ENCODE measurements around the gene KSR1.
A peak's percentile ranks its signal among the peaks of the same experiment; 100 is the strongest.
"Not testable (repeated sequence)": the region's sequence is repeated elsewhere in the genome, so short reads cannot be mapped to it uniquely, and the experiment has no call there.

The KSR1 gene

DNA sequence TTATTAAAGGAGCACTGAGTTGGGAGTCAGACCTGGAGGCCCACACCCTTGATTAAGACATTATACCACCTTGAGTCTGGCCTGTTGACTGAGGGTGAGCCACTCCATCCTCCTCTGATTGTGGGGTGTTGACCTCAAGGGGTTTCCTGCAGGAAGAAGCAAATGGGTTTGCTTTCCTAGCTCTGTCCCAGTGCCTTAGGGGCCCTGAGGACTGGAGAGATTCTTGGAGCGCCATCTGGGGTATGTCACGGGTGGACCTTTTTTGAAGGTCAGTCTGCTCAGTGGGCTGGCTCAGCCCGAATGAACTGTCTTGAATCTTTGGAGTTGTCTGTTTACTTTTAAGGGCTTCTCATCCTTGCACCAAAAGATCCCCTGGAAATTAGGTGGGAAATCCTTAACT is 7.8 kb downstream of the KSR1 start:
- not testable (repeated sequence) for DNase-seq (ENCODE audit: low spot score); H3K27ac Mint-ChIP-seq; H3K27me3 Mint-ChIP-seq (ENCODE audit: low read depth); H3K36me3 Mint-ChIP-seq (ENCODE audit: low read depth); H3K9me3 Mint-ChIP-seq
- Mint-ChIP-seq H3K4me1 (ENCODE audit: low read depth) (peaks cover 68% of the 10 kb centered on the region), H3K4me3 (peak overlapping the region; percentile 2)

GRCh38 chr17:27464431-27464830 is 8.2 kb downstream of the KSR1 start:
- no peak for DNase-seq (ENCODE audit: low spot score)
- no peaks in the 10 kb centered on the region for H3K36me3 Mint-ChIP-seq (ENCODE audit: low read depth)
- H3K9me3 Mint-ChIP-seq, result no peaks in the 10 kb centered on the region
- no peaks in the 10 kb centered on the region for H3K27me3 Mint-ChIP-seq (ENCODE audit: low read depth)
- peaks cover 70% of the 10 kb centered on the region for H3K4me1 Mint-ChIP-seq (ENCODE audit: low read depth)
- no peak overlapping the region for H3K4me3 Mint-ChIP-seq
- no peak overlapping the region for H3K27ac Mint-ChIP-seq

GRCh38 chr17:27465875-27466274 is 9.6 kb downstream of the KSR1 start:
- H3K9me3 Mint-ChIP-seq; H3K27me3 Mint-ChIP-seq (ENCODE audit: low read depth); DNase-seq (ENCODE audit: low spot score); H3K36me3 Mint-ChIP-seq (ENCODE audit: low read depth): not testable (repeated sequence)
- H3K4me3 Mint-ChIP-seq, result peak overlapping the region; percentile 81
- H3K4me1 Mint-ChIP-seq (ENCODE audit: low read depth), result peaks cover 72% of the 10 kb centered on the region
- peak overlapping the region; percentile 95 for H3K27ac Mint-ChIP-seq

DNA sequence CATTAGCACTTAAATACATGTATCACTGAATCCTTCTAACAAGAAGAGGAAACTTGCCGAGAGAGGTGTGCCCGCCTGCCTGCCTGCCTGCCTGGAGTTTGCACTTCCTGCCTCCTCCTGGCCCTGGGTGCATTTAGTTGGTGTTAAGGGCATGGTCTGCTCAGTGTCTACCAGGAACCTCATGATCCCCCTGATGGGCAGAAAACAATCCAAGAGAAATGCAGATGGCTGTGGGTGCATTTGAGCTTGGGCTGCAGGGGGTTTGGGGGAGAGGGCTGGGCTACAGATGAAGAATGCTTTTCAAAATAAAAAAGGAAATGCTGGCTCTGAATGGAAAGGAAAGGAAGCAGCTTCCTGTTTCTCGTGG is 10.1 kb downstream of the KSR1 start:
- Mint-ChIP-seq H3K27me3 (ENCODE audit: low read depth) (no peaks in the 10 kb centered on the region), H3K36me3 (ENCODE audit: low read depth) (peaks cover 2% of the 10 kb centered on the region), H3K4me3 (peak overlapping the region; percentile 81), H3K4me1 (ENCODE audit: low read depth) (peaks cover 77% of the 10 kb centered on the region), H3K9me3 (no peaks in the 10 kb centered on the region), H3K27ac (peak overlapping the region; percentile 95)
- DNase-seq (ENCODE audit: low spot score), result no peak

DNA sequence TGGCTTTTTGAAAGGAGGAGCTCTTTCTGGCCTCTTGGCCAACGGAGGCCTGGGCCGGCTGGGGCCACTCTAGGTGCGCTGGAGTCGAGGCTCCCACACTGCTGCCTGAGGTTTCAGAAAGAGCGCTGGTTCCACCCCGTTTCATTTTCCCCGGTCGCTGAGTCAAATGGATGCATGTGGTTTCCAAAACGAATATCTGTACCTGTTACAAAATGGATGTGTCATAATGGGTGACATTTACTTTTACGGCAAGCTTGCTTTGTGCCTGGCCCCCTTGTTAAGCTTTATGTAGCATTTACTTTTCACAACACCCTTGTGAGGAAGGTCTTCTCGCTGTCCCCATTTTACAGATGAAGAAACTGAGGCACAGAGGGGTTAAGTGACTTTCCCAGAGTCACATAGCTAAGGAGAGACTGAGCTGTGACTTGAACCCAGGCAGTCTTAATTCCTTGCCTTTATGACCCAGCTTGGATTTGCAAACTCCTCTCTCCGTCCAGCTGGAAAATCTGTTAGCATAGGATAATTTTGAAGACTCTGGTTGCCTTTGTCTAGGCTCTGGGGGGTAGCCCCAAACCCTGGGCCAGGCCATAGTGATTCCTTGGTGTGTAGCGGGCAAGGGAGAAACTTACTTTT is 10.6 kb downstream of the KSR1 start:
- Mint-ChIP-seq H3K36me3 (ENCODE audit: low read depth) (peaks cover 2% of the 10 kb centered on the region), H3K27ac (peak overlapping the region; percentile 95), H3K27me3 (ENCODE audit: low read depth) (no peaks in the 10 kb centered on the region), H3K4me3 (peak overlapping the region; percentile 81), H3K9me3 (no peaks in the 10 kb centered on the region), H3K4me1 (ENCODE audit: low read depth) (peaks cover 77% of the 10 kb centered on the region)
- DNase-seq (ENCODE audit: low spot score), result peak; percentile 86

DNA sequence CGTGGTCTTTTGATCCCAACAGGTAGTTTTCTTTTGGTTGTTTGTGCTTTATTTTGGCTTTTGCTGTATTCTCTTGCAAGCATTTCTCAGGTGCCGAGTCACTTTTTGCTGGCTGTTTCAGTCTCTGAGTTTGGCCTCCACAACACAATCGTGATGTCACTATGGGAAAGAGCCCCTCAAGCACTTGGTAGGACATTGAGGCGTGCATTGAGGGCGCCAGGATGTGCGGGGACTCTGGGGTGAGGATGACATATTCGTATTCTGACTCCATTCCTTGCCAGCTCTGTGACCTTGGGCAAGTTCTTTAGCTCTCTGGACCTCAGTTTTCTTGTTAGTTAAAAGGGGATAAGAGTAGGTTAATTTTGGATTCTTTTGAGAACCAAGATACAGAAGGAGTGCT is 13.0 kb downstream of the KSR1 start:
- DNase-seq (ENCODE audit: low spot score), result no peak
- peaks cover 80% of the 10 kb centered on the region for H3K4me1 Mint-ChIP-seq (ENCODE audit: low read depth)
- no peaks in the 10 kb centered on the region for H3K27me3 Mint-ChIP-seq (ENCODE audit: low read depth)
- peaks cover 2% of the 10 kb centered on the region for H3K36me3 Mint-ChIP-seq (ENCODE audit: low read depth)
- H3K27ac Mint-ChIP-seq, result peak overlapping the region; percentile 78
- no peaks in the 10 kb centered on the region for H3K9me3 Mint-ChIP-seq
- H3K4me3 Mint-ChIP-seq, result peak overlapping the region; percentile 23

DNA sequence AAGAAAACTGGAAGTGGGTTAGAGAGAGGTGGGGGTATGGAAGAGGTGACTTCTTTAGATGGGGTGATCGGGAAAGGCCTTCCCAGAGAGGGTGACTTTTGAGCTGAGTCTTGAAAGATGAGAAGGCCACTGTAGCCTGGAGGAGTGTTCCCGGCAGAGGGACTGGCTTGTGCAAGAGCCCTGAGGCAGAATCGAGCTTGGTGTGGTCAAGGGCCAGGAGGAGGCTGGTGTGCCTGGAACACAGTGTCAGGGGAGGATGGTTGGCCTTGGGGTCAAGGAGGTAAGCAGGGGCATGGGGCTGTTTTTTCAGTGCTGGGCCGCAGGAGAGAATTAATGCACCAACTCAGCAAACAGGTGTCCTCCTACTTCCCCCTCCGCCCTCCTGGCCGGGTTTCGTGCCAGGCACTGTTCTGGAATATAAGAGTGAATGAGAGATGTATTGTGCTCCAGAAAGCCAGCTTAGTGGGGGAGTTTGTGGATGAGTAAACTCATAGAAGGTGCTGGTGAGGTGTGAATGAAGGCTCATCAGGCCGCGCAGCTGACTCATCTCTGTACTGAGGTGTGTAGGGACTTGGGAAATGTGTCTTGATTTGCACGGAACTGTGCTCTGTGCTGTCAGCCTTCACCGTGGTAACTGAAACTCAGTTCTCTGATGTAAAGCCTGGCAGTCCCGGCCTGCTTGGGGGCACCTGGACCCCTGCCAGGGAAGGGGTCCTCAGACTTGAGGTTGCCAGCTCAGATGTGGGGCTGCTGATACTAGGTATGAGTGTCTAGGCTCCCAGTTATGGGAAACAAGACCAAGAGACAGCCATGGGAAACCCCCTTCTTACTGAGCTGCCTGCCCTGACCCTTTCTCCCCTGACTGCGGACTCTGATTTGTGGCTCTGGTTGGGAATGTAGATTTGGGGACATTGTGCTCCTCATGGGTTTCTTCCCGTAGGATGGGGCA is 15.3 kb downstream of the KSR1 start:
- Mint-ChIP-seq H3K9me3 (no peaks in the 10 kb centered on the region), H3K4me1 (ENCODE audit: low read depth) (peaks cover 80% of the 10 kb centered on the region), H3K36me3 (ENCODE audit: low read depth) (peaks cover 2% of the 10 kb centered on the region), H3K27me3 (ENCODE audit: low read depth) (no peaks in the 10 kb centered on the region), H3K4me3 (peak overlapping the region; percentile 66), H3K27ac (peak overlapping the region; percentile 95)
- peak; percentile 82 for DNase-seq (ENCODE audit: low spot score)

- peaks cover 2% of the 10 kb centered on the region for H3K36me3 Mint-ChIP-seq (ENCODE audit: low read depth)
- no peaks in the 10 kb centered on the region for H3K9me3 Mint-ChIP-seq
Observed at GRCh38 chr17:27473190-27473747, 17.0 kb downstream of the KSR1 start.

GRCh38 chr17:27473748-27474609 is 17.7 kb downstream of the KSR1 start:
- H3K27ac Mint-ChIP-seq, result peak overlapping the region; percentile 95
- H3K27me3 Mint-ChIP-seq (ENCODE audit: low read depth), result no peaks in the 10 kb centered on the region
- peak; percentile 86 for DNase-seq (ENCODE audit: low spot score)
- peaks cover 73% of the 10 kb centered on the region for H3K4me1 Mint-ChIP-seq (ENCODE audit: low read depth)
- peaks cover 2% of the 10 kb centered on the region for H3K36me3 Mint-ChIP-seq (ENCODE audit: low read depth)
- H3K4me3 Mint-ChIP-seq, result peak overlapping the region; percentile 37
- H3K9me3 Mint-ChIP-seq, result no peaks in the 10 kb centered on the region

More at GRCh38 chr17:27473190-27473747, 17.0 kb downstream of the KSR1 start:
- Mint-ChIP-seq H3K4me3 (peak overlapping the region; percentile 37), H3K4me1 (ENCODE audit: low read depth) (peaks cover 76% of the 10 kb centered on the region), H3K27me3 (ENCODE audit: low read depth) (no peaks in the 10 kb centered on the region), H3K27ac (peak overlapping the region; percentile 95)
- DNase-seq (ENCODE audit: low spot score), result no peak

GRCh38 chr17:27475070-27475673 is 18.9 kb downstream of the KSR1 start:
- Mint-ChIP-seq H3K27me3 (ENCODE audit: low read depth) (no peaks in the 10 kb centered on the region), H3K27ac (peak overlapping the region; percentile 97), H3K4me3 (peak overlapping the region; percentile 81), H3K4me1 (ENCODE audit: low read depth) (peaks cover 76% of the 10 kb centered on the region), H3K36me3 (ENCODE audit: low read depth) (no peaks in the 10 kb centered on the region), H3K9me3 (no peaks in the 10 kb centered on the region)
- DNase-seq (ENCODE audit: low spot score), result peak; percentile 64

DNA sequence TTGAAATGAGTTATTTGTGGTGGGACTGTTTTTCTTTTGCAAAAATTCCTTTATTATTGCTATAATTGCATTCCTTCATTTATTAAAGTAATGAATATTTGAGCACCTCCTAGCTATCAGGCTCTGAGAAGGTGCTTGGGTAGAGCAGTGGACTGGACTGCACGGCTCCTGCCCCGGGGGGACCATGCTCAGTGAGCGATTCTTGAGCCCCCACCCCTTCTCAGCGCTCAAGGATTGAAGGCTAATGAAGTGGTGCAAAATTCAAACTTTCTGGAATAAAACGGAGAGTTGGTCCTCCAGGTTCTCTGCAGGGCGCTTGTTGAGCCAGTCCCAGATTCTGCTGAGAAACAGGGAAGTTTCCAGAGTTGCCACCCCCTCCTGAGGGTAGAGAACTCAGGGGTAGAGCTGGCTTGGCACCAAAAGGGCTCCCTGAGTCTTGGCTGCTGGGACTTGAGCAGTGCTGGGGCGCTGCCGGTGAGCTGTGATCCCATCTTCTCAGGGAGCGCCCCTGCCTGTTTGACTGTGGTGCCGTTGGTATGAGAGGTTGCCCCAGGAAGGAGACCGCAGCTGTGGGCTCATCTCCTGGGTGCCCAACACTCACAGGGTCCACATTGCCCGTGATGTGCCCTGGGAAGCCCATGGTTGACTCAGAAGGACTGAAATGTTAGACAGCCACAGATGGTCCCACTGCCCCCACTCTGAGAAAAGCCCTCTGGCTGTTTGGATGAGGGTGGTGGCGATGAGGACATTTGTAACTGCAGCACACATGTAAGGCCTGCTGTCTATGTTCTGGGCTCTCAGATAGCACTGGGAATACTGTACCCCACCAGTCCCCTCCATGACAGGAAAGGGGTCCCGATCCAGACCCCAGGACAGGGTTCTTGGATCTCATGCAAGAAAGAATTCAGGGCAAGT is 20.0 kb downstream of the KSR1 start:
- Mint-ChIP-seq H3K4me1 (ENCODE audit: low read depth) (peaks cover 79% of the 10 kb centered on the region), H3K9me3 (no peaks in the 10 kb centered on the region), H3K4me3 (peak overlapping the region; percentile 81), H3K27ac (peak overlapping the region; percentile 97), H3K27me3 (ENCODE audit: low read depth) (no peaks in the 10 kb centered on the region), H3K36me3 (ENCODE audit: low read depth) (no peaks in the 10 kb centered on the region)
- DNase-seq (ENCODE audit: low spot score), result no peak

- DNase-seq (ENCODE audit: low spot score), result no peak
- Mint-ChIP-seq H3K4me3 (no peak overlapping the region), H3K27me3 (ENCODE audit: low read depth) (no peaks in the 10 kb centered on the region), H3K4me1 (ENCODE audit: low read depth) (peaks cover 78% of the 10 kb centered on the region), H3K36me3 (ENCODE audit: low read depth) (no peaks in the 10 kb centered on the region), H3K27ac (peak overlapping the region; percentile 41), H3K9me3 (no peaks in the 10 kb centered on the region)
Observed at GRCh38 chr17:27477050-27477888, 21.0 kb downstream of the KSR1 start.

All from T-helper 2 cell treated with Interferon-gamma antibody and Interleukin-4, amounts not matched to agents 5 μg/mL and 100 μg/mL, for 36 hours (primary cell).